SH-SY5Y (cell line): ENCODE measurements around the gene CCDC195.

Experiments used
- GATA2 ChIP-seq: IDR thresholded peaks from 2 replicates; pipeline ENCODE4 v1.6.1; 2011; ENCODE audit warnings: mild to moderate bottlenecking, low read depth, low read length
- GATA3 ChIP-seq: IDR thresholded peaks from 2 replicates; pipeline ENCODE4 v1.6.1; 2011; ENCODE audit warnings: low read depth, mild to moderate bottlenecking, low read length, moderate library complexity

DNA sequence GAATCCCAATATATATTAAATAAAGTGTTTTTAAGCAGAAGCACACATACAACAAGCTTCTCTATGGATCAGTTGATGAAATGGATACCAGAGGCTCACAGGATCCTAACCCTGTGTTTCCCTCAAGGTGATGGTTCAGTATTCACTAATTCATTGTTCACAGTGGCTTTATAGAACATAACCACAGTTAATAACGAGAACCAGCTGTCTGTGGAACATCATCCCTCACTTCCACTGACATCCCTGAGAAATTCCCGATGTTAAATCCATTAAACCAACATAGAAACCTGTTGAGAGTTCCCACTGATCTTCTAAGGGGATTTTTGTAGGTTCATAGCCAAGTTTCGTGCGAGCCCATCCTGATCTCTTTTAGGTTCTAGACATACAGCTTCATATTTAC, 29.0 kb downstream of the CCDC195 start:
- no peak for TF ChIP-seq GATA3
- no peak for TF ChIP-seq GATA2
